GM12878 (cell line): ENCODE results near the gene NFAT5. TPM values are rescaled to one million over a fixed set of nuclear protein-coding genes. Genes with fewer than 3 reads are reported as not detected.

Experiments
- CBFB ChIP-seq: IDR thresholded peaks from 2 replicates; pipeline ENCODE4 v1.6.1; 2016; ENCODE audit warnings: antibody characterized with exemption, low read depth
- EP300 ChIP-seq, 2 experiments: fragments of 150-350 bp in 1 of 2; IDR thresholded peaks; 2 replicates each; pipeline ENCODE4 v1.6.1; 2011 to 2012; ENCODE audit warnings: low read depth in 2 of 2, low read length in 2 of 2, borderline replicate concordance in 1 of 2, improper control_type of control experiment in 1 of 2, inconsistent platforms in 1 of 2; ENCODE audit not compliant: control insufficient read depth in 1 of 2
- HDGF ChIP-seq: fragments of 450-650 bp; IDR thresholded peaks from 2 replicates; pipeline ENCODE4 v1.6.1; 2016; ENCODE audit warnings: antibody characterized with exemption
- KAT2A ChIP-seq: conservative IDR thresholded peaks from 2 replicates; pipeline ENCODE4 v1.6.1; 2011; ENCODE audit warnings: low read depth, low read length; ENCODE audit not compliant: control insufficient read depth
- KLF5 ChIP-seq: fragments of 450-650 bp; IDR thresholded peaks from 2 replicates; pipeline ENCODE4 v1.6.1; 2014; ENCODE audit warnings: mild to moderate bottlenecking; ENCODE audit not compliant: partially characterized antibody
- MEF2B ChIP-seq: fragments of 450-650 bp; IDR thresholded peaks from 2 replicates; pipeline ENCODE4 v1.6.1; 2018; ENCODE audit warnings: mild to moderate bottlenecking, moderate library complexity; ENCODE audit not compliant: partially characterized antibody, poor library complexity, severe bottlenecking
- MTA3 ChIP-seq: IDR thresholded peaks from 2 replicates; pipeline ENCODE4 v1.6.1; 2012; ENCODE audit warnings: low read length, inconsistent platforms, borderline replicate concordance
- POLR2AphosphoS5 ChIP-seq: IDR thresholded peaks from 2 replicates; pipeline ENCODE4 v1.6.1; 2011; ENCODE audit warnings: mild to moderate bottlenecking, low read length, inconsistent platforms
- RCOR1 ChIP-seq: conservative IDR thresholded peaks from 2 replicates; pipeline ENCODE4 v1.6.1; 2012; ENCODE audit warnings: low read depth, low read length, improper control_type of control experiment
- RUNX3 ChIP-seq: IDR thresholded peaks from 2 replicates; pipeline ENCODE4 v1.6.1; 2012; ENCODE audit warnings: low read length, inconsistent platforms
- SPI1 ChIP-seq: IDR thresholded peaks from 2 replicates; pipeline ENCODE4 v1.6.1; 2011; ENCODE audit warnings: low read depth, mild to moderate bottlenecking, low read length, moderate library complexity, borderline replicate concordance; ENCODE audit not compliant: insufficient read depth
- SREBF1 ChIP-seq: IDR thresholded peaks from 2 replicates; pipeline ENCODE4 v1.6.1; 2012; ENCODE audit warnings: mild to moderate bottlenecking, low read length
- TARDBP ChIP-seq: IDR thresholded peaks from 2 replicates; pipeline ENCODE4 v1.6.1; 2016; ENCODE audit warnings: borderline replicate concordance
- TCF12 ChIP-seq: IDR thresholded peaks from 2 replicates; pipeline ENCODE4 v1.6.1; 2011; ENCODE audit warnings: low read depth, mild to moderate bottlenecking, low read length
- YBX1 ChIP-seq: fragments of 450-650 bp; IDR thresholded peaks from 2 replicates; pipeline ENCODE4 v1.6.1; 2016; ENCODE audit warnings: antibody characterized with exemption
- polyA plus RNA-seq, 11 experiments: library from polyadenylated mRNA; depleted of rRNA in 4 of 11; unstranded in 6 of 11; stranded (reverse) in 5 of 11; fragments of >200 nt; fragmentation: Nextera tagmentation in 4 of 11; fragmentation: Illumina TruSeq in 1 of 11; extraction: Ambion mirVana in 4 of 11; extraction: Trizol in 1 of 11; gene quantifications; 1 replicate in 1 of 11; 2 replicates in 10 of 11; pipeline versions ENCODE4 v1.2.1 to v1.2.3, GENCODE V29; 2011 to 2016; ENCODE audit warnings: inconsistent platforms in 2 of 11, missing spikeins in 2 of 11, low read depth in 1 of 11
- total RNA-seq, 4 experiments: library from RNA; depleted of rRNA in 3 of 4; stranded (reverse); fragments of >200 nt in 3 of 4; fragmentation: Illumina TruSeq in 1 of 4; extraction: Trizol in 1 of 4; gene quantifications; 2 replicates each; pipeline versions ENCODE4 v1.2.1 to v1.2.3, GENCODE V29; 2013 to 2021
- TF ChIP-seq, protein P1 (sequence below): fragments of 450-650 bp; IDR thresholded peaks from 2 replicates; pipeline ENCODE4 v1.6.1; 2014; ENCODE audit warnings: mild to moderate bottlenecking
- TF ChIP-seq, protein P2 (sequence below): IDR thresholded peaks from 2 replicates; pipeline ENCODE4 v1.6.1; 2012; ENCODE audit warnings: mild to moderate bottlenecking, low read depth, low read length
- TF ChIP-seq, protein P3 (sequence below): IDR thresholded peaks from 2 replicates; pipeline ENCODE4 v1.6.1; 2012; ENCODE audit warnings: low read depth, low read length, improper control_type of control experiment
- TF ChIP-seq, protein P4 (sequence below): fragments of 450-650 bp; IDR thresholded peaks from 2 replicates; pipeline ENCODE4 v1.6.1; 2017; ENCODE audit warnings: mild to moderate bottlenecking, moderate library complexity

NFAT5 gene
- total and polyA plus RNA-seq, 10 of the 15 experiments (the other 5 are each of a cell fraction or from before 2014, with no cell fraction given), result 0.58 to 31.5 (median 12.7) TPM

DNA sequence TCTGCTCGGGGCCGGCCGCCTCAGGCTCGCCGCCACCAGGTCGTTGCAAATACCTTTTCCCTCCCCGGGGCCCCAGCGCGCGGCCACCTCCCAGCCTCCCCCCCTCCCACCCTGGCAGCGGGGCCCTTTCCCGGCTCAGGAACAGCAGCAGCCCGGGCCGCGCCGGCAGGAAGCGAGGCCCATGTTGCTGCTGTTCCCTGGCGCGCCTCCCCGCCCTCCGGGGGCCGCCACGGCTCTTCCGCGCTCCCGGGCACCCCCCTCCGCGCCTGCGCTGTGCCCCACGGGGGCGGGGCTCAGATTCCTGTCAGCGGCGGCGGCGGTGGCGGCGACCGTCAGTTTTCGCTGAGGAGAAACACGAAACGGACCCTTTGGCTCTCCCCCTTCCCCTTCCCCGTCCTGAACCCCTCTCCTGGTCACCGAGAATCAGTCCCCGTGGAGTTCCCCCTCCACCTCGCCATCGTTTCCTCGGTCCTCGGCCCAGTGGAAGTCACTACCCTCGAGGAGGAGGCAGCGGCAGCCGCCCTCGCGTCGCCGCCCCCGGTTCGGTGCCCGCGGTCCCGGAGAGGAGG lies at the start of gene NFAT5 (continued):
- peak; percentile 56 for TF ChIP-seq RUNX3
- TF ChIP-seq YBX1, result no peak
- peak; percentile 66 for TF ChIP-seq KLF5
- no peak for TF ChIP-seq SPI1
- TF ChIP-seq MEF2B, result no peak
- peak; percentile 79 for TF ChIP-seq POLR2AphosphoS5
- TF ChIP-seq, protein P1, sequence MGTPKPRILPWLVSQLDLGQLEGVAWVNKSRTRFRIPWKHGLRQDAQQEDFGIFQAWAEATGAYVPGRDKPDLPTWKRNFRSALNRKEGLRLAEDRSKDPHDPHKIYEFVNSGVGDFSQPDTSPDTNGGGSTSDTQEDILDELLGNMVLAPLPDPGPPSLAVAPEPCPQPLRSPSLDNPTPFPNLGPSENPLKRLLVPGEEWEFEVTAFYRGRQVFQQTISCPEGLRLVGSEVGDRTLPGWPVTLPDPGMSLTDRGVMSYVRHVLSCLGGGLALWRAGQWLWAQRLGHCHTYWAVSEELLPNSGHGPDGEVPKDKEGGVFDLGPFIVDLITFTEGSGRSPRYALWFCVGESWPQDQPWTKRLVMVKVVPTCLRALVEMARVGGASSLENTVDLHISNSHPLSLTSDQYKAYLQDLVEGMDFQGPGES, result no peak
- peak; percentile 31; the same call in 1 of the 2 replicates for TF ChIP-seq CBFB
- TF ChIP-seq TARDBP, result peak; percentile 72; the same call in 1 of the 2 replicates
- peak in 1 of 2 experiments; percentile 100; a peak in 2 of 4 replicates for TF ChIP-seq EP300 (IDR thresholded peaks at IDR 0.05; ENCODE audit: borderline replicate concordance in 1 of 2, control insufficient read depth in 1 of 2, low read depth in 2 of 2, low read length in 2 of 2)
- peak; percentile 58; the same call in 1 of the 2 replicates for TF ChIP-seq TCF12
- no peak for TF ChIP-seq RCOR1
- TF ChIP-seq, protein P2, sequence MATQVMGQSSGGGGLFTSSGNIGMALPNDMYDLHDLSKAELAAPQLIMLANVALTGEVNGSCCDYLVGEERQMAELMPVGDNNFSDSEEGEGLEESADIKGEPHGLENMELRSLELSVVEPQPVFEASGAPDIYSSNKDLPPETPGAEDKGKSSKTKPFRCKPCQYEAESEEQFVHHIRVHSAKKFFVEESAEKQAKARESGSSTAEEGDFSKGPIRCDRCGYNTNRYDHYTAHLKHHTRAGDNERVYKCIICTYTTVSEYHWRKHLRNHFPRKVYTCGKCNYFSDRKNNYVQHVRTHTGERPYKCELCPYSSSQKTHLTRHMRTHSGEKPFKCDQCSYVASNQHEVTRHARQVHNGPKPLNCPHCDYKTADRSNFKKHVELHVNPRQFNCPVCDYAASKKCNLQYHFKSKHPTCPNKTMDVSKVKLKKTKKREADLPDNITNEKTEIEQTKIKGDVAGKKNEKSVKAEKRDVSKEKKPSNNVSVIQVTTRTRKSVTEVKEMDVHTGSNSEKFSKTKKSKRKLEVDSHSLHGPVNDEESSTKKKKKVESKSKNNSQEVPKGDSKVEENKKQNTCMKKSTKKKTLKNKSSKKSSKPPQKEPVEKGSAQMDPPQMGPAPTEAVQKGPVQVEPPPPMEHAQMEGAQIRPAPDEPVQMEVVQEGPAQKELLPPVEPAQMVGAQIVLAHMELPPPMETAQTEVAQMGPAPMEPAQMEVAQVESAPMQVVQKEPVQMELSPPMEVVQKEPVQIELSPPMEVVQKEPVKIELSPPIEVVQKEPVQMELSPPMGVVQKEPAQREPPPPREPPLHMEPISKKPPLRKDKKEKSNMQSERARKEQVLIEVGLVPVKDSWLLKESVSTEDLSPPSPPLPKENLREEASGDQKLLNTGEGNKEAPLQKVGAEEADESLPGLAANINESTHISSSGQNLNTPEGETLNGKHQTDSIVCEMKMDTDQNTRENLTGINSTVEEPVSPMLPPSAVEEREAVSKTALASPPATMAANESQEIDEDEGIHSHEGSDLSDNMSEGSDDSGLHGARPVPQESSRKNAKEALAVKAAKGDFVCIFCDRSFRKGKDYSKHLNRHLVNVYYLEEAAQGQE, result peak; percentile 48; the same call in 1 of the 2 replicates
- peak; percentile 64; the same call in 1 of the 2 replicates for TF ChIP-seq SREBF1
- TF ChIP-seq MTA3, result no peak
- TF ChIP-seq HDGF, result no peak
- peak; percentile 100 for TF ChIP-seq KAT2A
- TF ChIP-seq, protein P3, sequence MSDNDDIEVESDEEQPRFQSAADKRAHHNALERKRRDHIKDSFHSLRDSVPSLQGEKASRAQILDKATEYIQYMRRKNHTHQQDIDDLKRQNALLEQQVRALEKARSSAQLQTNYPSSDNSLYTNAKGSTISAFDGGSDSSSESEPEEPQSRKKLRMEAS, result no peak; the same call in 1 of the 2 replicates
- TF ChIP-seq, protein P4, sequence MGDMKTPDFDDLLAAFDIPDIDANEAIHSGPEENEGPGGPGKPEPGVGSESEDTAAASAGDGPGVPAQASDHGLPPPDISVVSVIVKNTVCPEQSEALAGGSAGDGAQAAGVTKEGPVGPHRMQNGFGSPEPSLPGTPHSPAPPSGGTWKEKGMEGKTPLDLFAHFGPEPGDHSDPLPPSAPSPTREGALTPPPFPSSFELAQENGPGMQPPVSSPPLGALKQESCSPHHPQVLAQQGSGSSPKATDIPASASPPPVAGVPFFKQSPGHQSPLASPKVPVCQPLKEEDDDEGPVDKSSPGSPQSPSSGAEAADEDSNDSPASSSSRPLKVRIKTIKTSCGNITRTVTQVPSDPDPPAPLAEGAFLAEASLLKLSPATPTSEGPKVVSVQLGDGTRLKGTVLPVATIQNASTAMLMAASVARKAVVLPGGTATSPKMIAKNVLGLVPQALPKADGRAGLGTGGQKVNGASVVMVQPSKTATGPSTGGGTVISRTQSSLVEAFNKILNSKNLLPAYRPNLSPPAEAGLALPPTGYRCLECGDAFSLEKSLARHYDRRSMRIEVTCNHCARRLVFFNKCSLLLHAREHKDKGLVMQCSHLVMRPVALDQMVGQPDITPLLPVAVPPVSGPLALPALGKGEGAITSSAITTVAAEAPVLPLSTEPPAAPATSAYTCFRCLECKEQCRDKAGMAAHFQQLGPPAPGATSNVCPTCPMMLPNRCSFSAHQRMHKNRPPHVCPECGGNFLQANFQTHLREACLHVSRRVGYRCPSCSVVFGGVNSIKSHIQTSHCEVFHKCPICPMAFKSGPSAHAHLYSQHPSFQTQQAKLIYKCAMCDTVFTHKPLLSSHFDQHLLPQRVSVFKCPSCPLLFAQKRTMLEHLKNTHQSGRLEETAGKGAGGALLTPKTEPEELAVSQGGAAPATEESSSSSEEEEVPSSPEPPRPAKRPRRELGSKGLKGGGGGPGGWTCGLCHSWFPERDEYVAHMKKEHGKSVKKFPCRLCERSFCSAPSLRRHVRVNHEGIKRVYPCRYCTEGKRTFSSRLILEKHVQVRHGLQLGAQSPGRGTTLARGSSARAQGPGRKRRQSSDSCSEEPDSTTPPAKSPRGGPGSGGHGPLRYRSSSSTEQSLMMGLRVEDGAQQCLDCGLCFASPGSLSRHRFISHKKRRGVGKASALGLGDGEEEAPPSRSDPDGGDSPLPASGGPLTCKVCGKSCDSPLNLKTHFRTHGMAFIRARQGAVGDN, result 0 out of 2 replicates have a peak, but pooled peaks have one; percentile 75
